IPS DF 6.9 (cell line): Measurements from ENCODE around the gene NAT16.

Experiments
- DNase-seq: peaks from one replicate; pipeline ENCODE4 v3.0.0-alpha.2; 2013; ENCODE audit warnings: low read depth, low spot score
- H3K27ac ChIP-seq: one replicate; pipeline ENCODE4 v1.5.1; 2013; ENCODE audit warnings: low read length, control low read depth
- H3K27me3 ChIP-seq: 2 replicates; pipeline ENCODE4 v1.6.1; 2013; ENCODE audit warnings: mild to moderate bottlenecking, low read length; ENCODE audit not compliant: control insufficient read depth, insufficient read depth
- H3K36me3 ChIP-seq: 2 replicates; pipeline ENCODE4 v1.6.1; 2013; ENCODE audit warnings: low read length; ENCODE audit not compliant: control insufficient read depth, insufficient read depth
- H3K4me1 ChIP-seq: 2 replicates; pipeline ENCODE4 v1.6.1; 2013; ENCODE audit warnings: low read length; ENCODE audit not compliant: control insufficient read depth, insufficient read depth
- H3K4me3 ChIP-seq: 2 replicates; pipeline ENCODE4 v1.5.1; 2013; ENCODE audit warnings: mild to moderate bottlenecking, low read length
- H3K9me3 ChIP-seq: 2 replicates; pipeline ENCODE4 v1.6.1; 2013; ENCODE audit warnings: low read length, inconsistent platforms; ENCODE audit not compliant: control insufficient read depth, insufficient read depth
- WGBS: extraction: QIAGEN DNeasy Blood & Tissue Kit; methylation state at CpG from one replicate; pipeline ENCODE4 v1.1.7; 2013; ENCODE audit warnings: mixed read lengths, missing lambda C conversion rate; ENCODE audit not compliant: insufficient read length, insufficient coverage; 5-methylcytosine and 5-hydroxymethylcytosine counted together

The NAT16 gene

DNA sequence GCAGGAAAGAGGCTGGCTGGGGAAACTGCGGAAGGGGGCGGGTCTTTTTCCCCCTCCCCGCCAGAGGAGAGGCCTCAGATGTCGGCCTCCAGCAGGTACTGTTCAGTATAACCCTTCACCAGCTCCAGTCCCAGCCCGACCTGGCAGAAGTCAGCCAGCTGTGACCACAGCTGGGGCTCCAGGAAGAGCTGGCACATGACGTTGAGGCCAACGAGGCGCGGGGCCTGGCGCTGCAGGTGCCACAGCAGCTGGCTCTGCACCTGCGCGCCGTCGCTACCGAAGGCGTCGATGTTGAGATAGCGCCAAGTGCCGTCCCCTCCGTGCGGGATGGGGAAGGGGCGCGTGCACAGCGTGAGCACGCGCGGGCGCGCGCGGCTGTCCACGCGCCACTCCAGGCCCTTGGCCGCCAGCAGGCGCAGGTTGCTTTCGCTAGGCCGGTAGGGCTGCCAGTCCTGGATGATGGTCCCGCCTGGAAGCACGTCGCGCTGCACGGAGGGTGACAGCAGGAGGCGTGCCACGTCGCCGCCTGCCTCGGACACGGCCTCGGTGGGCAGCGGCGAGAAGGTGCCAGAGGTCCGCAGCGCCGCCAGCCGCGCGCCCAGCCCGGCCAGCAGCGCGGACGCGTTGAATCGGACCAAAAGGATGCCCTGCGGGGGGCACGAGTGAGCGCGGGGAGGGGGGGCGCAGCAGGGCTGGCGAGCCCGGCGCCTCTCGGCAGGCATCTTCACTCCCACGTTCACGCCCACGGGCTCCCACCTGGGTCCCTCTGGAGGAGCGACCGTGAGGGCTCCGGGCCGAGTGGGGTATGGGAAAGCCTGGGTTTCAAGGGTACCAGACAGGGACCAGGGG is 7.9 kb downstream of the NAT16 start:
- no peaks in the 10 kb centered on the region; the same call in 1 of the 2 replicates for H3K36me3 ChIP-seq
- H3K4me1 ChIP-seq, result peaks cover 27% of the 10 kb centered on the region
- H3K4me3 ChIP-seq, result peak overlapping the region; percentile 34
- peaks cover 56% of the 10 kb centered on the region for H3K27me3 ChIP-seq
- no CpG with 5 or more reads among the region's 79 CpGs for WGBS
- no peak for DNase-seq
- H3K9me3 ChIP-seq, result no peaks in the 10 kb centered on the region
- no peak overlapping the region for H3K27ac ChIP-seq

DNA sequence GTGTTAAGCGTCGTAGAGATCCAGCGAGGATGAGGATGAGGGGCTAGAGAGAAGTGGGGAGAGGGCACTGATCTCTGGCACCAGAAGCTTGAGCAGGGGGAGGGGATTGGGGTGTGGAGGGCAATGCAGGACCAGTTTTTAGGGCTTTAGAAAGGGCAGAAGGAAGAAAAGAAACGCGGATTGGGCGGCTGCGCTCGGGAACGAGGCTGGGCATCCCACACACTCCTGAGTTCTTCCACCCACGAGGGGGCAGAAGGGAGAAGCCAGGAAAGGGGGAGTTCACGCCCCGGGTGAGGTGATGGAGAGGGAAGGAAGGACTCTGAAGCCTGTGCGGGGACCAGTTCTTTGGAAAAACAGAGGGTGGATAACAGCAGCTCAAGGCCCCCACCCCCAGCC is 8.7 kb downstream of the NAT16 start:
- H3K4me1 ChIP-seq, result peaks cover 27% of the 10 kb centered on the region
- no peak overlapping the region for H3K27ac ChIP-seq
- DNase-seq, result no peak
- WGBS, result no CpG with 5 or more reads among the region's 13 CpGs
- peaks cover 56% of the 10 kb centered on the region for H3K27me3 ChIP-seq
- no peak overlapping the region; the same call in 1 of the 2 replicates for H3K4me3 ChIP-seq
- no peaks in the 10 kb centered on the region; the same call in 1 of the 2 replicates for H3K36me3 ChIP-seq
- H3K9me3 ChIP-seq, result no peaks in the 10 kb centered on the region

DNA sequence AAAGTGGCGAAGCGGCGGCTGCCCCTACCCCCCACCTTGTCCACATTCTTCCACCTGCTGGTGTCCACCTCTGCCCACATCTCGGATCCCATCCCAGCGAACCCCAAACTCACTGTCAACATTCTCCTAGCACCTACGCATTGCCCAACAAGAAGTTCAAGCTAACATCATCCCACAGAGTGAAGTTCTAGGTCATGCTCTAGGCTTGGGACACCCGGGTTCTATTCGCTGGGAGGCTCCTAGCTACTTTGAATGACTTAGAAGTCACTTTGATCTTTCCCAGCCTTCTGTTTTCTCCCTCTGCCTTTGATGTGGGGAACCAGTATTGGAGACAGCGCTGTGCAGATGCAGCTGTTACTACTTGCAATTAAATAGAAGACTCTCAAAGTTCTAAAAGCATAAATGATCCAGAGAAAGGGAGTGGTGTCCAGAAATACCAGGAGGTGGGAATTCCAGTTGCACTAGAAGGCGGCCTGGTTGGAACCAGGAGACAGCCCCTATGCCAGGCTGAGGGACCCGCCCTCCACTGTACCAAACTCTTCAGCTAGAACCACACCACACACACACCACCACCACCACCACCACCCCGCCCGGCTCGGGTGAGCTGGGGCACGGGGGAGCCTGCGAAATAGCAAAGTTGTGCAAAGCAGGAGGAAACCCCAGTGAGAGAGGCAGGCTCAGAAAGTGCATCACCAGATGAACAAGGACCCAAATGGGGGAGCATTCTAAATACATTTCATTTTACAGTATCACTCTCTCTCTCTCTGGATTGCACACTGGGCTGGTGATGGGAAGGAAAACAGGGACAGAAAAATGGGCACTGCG is 9.3 kb downstream of the NAT16 start:
- peaks cover 27% of the 10 kb centered on the region for H3K4me1 ChIP-seq
- H3K4me3 ChIP-seq, result no peak overlapping the region
- no peak overlapping the region for H3K27ac ChIP-seq
- no peak for DNase-seq
- H3K27me3 ChIP-seq, result peaks cover 55% of the 10 kb centered on the region
- no peaks in the 10 kb centered on the region for H3K9me3 ChIP-seq
- no CpG with 5 or more reads among the region's 17 CpGs for WGBS
- H3K36me3 ChIP-seq, result no peaks in the 10 kb centered on the region; the same call in 1 of the 2 replicates

DNA sequence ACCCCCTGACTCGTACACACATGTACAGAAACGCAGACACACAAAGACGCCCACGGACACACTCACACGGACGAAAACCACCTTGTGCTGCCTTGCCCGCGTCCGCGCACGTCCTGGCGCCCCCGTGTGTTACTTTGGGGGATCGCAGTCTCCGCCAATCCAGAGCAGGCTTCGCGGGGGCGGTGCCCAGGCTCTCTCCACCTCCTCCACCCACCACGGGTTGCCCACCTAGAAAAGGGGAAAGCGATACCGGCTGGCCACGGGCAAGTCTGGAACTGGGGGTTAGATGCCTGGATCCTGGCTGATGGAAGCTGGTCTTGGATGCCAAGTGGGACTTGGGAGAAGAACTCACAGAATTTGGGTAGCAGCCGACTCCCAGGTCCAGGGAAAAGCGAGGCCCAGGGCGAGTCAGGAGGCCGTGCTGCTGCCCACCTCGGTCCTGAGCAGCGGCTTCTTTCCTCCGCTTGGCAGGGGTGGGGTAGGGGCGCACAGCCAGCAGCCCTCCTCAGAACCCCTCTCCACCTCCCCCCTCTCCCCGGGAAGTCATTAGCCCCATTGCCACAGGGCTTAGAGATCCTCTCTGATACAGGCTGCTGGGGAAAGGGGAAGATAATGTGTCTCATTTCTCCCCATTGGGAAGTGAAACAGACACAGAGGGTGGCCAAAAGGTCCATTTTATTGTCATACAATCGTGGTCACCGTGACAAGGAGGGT is 10.1 kb downstream of the NAT16 start:
- Histone ChIP-seq H3K27me3 (peaks cover 51% of the 10 kb centered on the region), H3K4me1 (peaks cover 29% of the 10 kb centered on the region), H3K36me3 (no peaks in the 10 kb centered on the region; the same call in 1 of the 2 replicates), H3K27ac (no peak overlapping the region), H3K9me3 (no peaks in the 10 kb centered on the region), H3K4me3 (peak overlapping the region; percentile 11; the same call in 1 of the 2 replicates)
- no CpG with 5 or more reads among the region's 33 CpGs for WGBS
- DNase-seq, result no peak

DNA sequence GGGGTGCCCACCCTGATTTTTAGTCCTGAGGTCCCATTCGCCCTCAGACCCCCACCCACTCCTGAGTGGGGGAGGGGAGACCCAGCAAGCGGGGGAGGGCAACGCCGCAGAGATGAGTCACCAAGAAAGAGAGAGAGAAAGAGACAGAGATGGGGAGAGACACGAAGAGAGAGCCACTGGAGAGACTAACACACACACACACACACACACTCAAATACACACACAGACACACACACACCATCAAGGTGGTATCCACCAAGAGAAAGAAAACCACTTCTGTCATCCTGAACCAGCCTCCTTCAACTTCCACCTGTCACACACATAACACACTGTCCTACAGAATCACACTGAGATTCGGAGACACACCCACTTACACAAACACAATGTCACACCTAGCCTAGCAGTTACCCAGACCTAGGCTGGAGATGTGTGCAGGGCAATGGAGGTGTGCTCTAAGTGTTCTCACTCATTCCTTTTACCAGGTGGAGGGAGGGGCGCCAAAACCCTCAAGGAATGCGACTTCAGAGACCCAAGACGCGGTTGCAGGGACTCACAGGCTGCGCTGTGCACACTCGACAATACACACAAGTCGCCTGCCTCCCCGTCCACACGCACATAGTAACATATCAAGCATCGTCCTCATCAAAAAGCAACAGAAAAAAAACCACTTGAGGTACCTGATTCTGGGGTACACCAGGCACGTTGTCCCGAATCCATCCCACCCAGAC is 10.8 kb downstream of the NAT16 start:
- no peaks in the 10 kb centered on the region for H3K9me3 ChIP-seq
- H3K27ac ChIP-seq, result no peak overlapping the region
- no peaks in the 10 kb centered on the region; the same call in 1 of the 2 replicates for H3K36me3 ChIP-seq
- WGBS, result no CpG with 5 or more reads among the region's 18 CpGs
- peak overlapping the region; percentile 11; the same call in 1 of the 2 replicates for H3K4me3 ChIP-seq
- DNase-seq, result no peak
- peaks cover 54% of the 10 kb centered on the region for H3K27me3 ChIP-seq
- peaks cover 29% of the 10 kb centered on the region for H3K4me1 ChIP-seq

DNA sequence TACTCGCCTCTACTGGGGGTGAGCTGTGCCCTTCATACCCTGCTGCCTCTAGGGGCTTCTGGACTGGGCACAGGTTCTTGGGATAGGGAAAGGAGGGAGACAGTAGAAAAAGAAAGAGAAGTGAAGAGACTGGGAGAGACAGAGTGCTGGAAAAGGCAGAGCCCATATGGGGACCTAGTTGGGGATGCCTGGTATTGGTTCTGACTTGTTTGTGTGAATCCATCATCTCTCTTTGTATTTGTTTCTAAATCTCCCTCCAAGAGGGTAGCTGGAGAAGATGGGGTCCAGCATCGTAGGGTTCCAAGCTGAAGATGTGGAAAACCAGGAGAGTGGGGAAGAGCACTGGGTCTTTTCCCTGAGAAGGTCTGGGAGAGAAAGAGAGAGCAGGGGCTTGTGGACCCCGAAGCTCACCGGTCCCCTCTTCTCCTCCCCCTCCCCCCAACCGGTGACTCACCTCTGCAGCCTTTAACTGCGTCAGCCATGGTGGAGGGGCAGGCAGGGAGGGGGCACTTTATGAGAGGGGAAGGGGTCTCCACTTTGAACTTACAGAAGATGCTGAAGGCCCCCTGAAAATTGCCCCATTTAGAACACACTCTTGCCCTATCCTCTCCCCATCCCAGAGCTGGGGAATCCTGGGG is 11.6 kb downstream of the NAT16 start:
- Histone ChIP-seq H3K4me1 (peaks cover 29% of the 10 kb centered on the region), H3K27ac (no peak overlapping the region), H3K27me3 (peaks cover 52% of the 10 kb centered on the region), H3K36me3 (no peaks in the 10 kb centered on the region; the same call in 1 of the 2 replicates), H3K4me3 (no peak overlapping the region), H3K9me3 (no peaks in the 10 kb centered on the region)
- no CpG with 5 or more reads among the region's 6 CpGs for WGBS
- no peak for DNase-seq

DNA sequence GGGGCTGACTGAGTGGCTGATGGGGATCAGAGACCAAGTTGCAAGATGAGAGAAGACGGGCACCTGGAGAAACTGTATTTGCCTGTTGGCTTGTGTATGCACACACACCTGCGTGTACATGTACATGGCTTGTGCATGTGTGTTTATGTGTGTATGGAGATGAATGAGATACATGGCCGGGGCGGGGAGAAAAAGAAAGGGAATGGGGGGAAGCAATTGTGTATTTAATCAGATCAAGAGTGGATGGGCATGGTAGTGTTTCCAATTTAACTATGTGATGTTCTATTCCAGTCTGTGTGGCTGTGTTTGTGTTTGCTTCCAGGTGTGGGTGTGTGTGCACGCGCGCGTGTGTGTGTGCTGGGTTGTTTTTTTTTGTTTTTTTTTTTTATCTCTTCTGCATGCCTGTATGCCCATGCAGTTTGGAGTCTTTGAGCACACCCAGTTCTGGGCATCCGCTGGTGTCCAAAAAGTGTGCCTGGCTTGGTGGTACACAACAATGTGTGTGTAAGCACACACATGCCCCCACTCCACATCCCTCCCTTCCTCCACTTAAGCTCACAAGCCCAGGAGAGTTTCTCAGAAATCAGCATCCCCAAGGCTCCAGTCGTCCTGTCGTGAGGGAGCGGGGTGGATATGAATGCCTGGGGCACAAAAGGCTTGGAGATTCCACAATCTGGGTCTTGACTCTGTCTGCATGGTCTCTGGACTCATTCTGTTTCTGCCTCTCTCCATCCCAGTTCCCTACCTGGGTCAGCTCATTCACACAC is 12.3 kb downstream of the NAT16 start:
- H3K4me3 ChIP-seq, result no peak overlapping the region
- no peaks in the 10 kb centered on the region for H3K36me3 ChIP-seq
- DNase-seq, result no peak
- H3K27me3 ChIP-seq, result peaks cover 45% of the 10 kb centered on the region
- peaks cover 24% of the 10 kb centered on the region for H3K4me1 ChIP-seq
- H3K9me3 ChIP-seq, result no peaks in the 10 kb centered on the region
- no CpG with 5 or more reads among the region's 12 CpGs for WGBS
- no peak overlapping the region for H3K27ac ChIP-seq

DNA sequence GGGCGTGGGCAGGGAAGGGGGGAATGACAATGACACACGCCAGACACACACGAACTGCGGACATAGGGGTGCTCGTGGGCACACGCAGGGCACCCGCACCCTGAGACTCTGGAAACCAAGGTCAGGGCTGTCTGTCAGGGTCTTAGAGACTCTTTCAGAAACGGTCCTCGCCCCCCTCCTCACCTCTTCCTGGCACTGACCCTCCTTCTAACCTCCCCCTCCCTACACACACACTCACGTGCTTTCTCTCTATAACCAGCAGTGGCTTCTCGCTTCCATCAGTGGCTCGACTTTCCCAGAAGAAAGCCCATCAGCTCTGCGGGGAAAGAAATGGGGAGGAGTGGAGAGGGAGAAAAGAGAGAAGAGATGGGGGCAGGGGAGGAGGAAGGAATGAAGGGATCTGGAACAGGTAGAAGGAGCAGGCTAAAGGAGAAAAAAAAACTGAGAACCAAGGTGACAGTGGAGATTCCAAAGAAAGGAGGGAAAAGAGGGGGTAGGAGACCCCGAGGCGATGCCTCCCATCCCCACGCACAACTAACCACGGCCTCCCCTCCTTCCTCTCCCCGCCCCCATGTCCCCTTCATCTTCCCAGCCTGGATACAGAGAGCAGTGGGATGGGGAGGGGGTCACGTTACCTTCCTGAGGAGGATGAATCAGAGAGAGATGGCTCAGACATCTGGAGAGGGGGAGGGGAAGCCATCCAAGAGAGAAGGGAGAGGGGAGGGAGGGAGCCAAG is 13.0 kb downstream of the NAT16 start:
- Histone ChIP-seq H3K4me3 (peak overlapping the region; percentile 16; the same call in 1 of the 2 replicates), H3K9me3 (no peaks in the 10 kb centered on the region), H3K27ac (no peak overlapping the region), H3K27me3 (peaks cover 38% of the 10 kb centered on the region), H3K4me1 (peaks cover 20% of the 10 kb centered on the region), H3K36me3 (no peaks in the 10 kb centered on the region)
- no peak for DNase-seq
- no CpG with 5 or more reads among the region's 19 CpGs for WGBS

DNA sequence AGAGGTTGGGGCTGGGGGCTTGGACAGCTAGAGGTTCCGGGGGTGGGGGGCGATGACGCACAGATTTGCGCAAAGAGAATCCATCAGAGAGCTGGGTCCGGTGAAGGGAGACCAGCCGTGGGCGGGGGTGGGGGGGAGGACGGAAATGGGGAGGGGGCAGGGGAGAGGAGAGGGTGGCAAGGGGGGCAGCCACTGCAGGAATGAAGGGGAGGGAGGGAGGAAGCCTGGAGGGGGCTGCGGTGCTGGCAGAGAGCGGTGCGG is 13.5 kb downstream of the NAT16 start:
- no peak for DNase-seq
- H3K4me1 ChIP-seq, result peaks cover 17% of the 10 kb centered on the region
- H3K36me3 ChIP-seq, result no peaks in the 10 kb centered on the region
- H3K4me3 ChIP-seq, result peak overlapping the region; percentile 16; the same call in 1 of the 2 replicates
- no peaks in the 10 kb centered on the region for H3K9me3 ChIP-seq
- no CpG with 5 or more reads among the region's 11 CpGs for WGBS
- H3K27me3 ChIP-seq, result peaks cover 33% of the 10 kb centered on the region
- H3K27ac ChIP-seq, result no peak overlapping the region
